Activated T-cell treated with anti-CD3 and anti-CD28 coated beads for 48 hours (primary cell): ENCODE results near the gene THADA.
A peak's percentile ranks its signal among the peaks of the same experiment; 100 is the strongest.

Experiments
- DNase-seq: peaks from one replicate; pipeline ENCODE4 v3.0.0-alpha.2; 2020; ENCODE audit warnings: low read depth

THADA gene

GRCh38 chr2:43438858-43439655, 156.8 kb downstream of the THADA start:
- no peak for DNase-seq

GRCh38 chr2:43438342-43438741, 157.5 kb downstream of the THADA start:
- no peak for DNase-seq

GRCh38 chr2:43437363-43437762, 158.5 kb downstream of the THADA start:
- DNase-seq, result no peak

GRCh38 chr2:43436431-43436830, 159.4 kb downstream of the THADA start:
- DNase-seq, result no peak

- no peak for DNase-seq
Measured at GRCh38 chr2:43435746-43436145, 160.1 kb downstream of the THADA start.

- no peak for DNase-seq
Measured at GRCh38 chr2:43430489-43430888, 165.3 kb downstream of the THADA start.

GRCh38 chr2:43429369-43429768, 166.5 kb downstream of the THADA start:
- DNase-seq, result no peak

- DNase-seq, result no peak
Measured at GRCh38 chr2:43427032-43427424, 168.8 kb downstream of the THADA start.

GRCh38 chr2:43426305-43427031, 169.4 kb downstream of the THADA start:
- peak; percentile 37 for DNase-seq

- no peak for DNase-seq
Measured at GRCh38 chr2:43425659-43426058, 170.2 kb downstream of the THADA start.

- no peak for DNase-seq
Measured at GRCh38 chr2:43424262-43425207, 171.3 kb downstream of the THADA start.

GRCh38 chr2:43423941-43424261, 171.9 kb downstream of the THADA start:
- no peak for DNase-seq

GRCh38 chr2:43421194-43421593, 174.6 kb downstream of the THADA start:
- no peak for DNase-seq

GRCh38 chr2:43420389-43420801, 175.4 kb downstream of the THADA start:
- no peak for DNase-seq

GRCh38 chr2:43419876-43420275, 176.0 kb downstream of the THADA start:
- DNase-seq, result no peak

GRCh38 chr2:43419243-43419642, 176.6 kb downstream of the THADA start:
- DNase-seq, result no peak

GRCh38 chr2:43418680-43419079, 177.2 kb downstream of the THADA start:
- DNase-seq, result no peak

- no peak for DNase-seq
Measured at GRCh38 chr2:43417300-43417699, 178.5 kb downstream of the THADA start.

GRCh38 chr2:43415592-43415991, 180.2 kb downstream of the THADA start:
- no peak for DNase-seq

- no peak for DNase-seq
Measured at GRCh38 chr2:43414586-43415135, 181.2 kb downstream of the THADA start.

- DNase-seq, result no peak
Measured at GRCh38 chr2:43414033-43414432, 181.8 kb downstream of the THADA start.

- DNase-seq, result no peak
Measured at GRCh38 chr2:43412114-43412753, 183.6 kb downstream of the THADA start.
